T47D (cell line): ENCODE measurements around the gene SNX20.

ENCODE experiments used
- DNase-seq, 2 experiments: peaks; one replicate each; pipeline versions ENCODE4 v3.0.0 to v3.0.0-alpha.2; 2011 to 2012; ENCODE audit warnings: low read depth in 1 of 2, low spot score in 1 of 2
- JUND ChIP-seq: IDR thresholded peaks from 2 replicates; pipeline ENCODE4 v1.6.1; 2012; ENCODE audit warnings: low read depth
- in situ Hi-C: cut with HindIII; loops from 2 replicates; pipeline ENCODE4 v1.10.0; 2016; ENCODE audit warnings: low sequenced_read_pairs, low pct_unique_long_range_greater_than_20kb

The SNX20 gene

DNA sequence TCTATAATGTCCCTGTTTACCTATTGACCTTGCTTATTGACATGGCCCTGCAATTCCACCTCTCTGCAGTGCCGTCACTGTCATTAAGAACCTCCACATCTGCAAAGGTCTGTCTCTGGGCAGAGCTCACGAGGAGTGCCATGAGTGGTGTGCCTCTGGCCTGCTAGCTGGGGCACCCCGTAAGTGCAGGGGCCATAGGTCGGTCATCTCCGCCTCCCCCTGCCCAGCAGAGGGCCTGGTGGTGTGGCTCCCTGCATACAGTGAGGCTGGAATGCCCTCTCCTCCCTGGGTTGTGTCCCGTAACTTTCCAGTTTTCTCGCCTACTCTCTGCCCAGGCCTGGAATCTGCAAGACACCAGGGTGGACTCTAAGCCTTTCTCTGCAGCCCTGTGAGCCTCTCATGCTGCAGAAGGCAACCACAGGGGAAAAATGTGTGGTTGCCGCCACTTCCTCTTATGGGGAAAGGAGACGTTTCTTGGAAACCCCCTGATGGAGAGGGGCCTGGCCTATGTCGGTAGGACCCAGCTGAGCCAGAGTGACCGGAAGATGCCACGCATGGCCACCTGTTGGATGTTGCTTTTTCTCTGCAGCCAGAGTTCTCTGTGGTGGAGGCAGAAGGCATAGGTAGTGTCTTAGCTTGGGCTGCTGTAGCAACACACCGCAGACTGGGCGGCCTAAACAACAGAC is 2.7 kb upstream of the SNX20 start:
- in situ Hi-C loops: no loop called here
- TF ChIP-seq JUND: no peak
- DNase-seq: no peak

DNA sequence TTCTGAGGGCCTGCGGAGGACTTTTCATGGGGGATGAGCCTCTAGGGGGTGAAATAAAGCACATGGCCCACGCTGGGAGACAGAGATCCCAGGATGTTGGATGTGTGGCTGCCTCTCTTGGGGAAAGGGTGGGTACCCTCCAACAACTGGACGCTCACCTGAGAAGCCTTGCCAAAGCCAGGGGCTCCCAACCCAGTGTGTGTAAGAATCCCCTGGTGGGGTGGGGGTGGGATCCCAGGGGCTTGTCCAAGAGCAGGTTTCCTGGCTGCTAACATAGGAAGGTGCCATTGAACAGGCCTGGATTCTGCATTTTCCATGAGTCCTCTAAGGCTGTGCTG is 587 bp downstream of the SNX20 start:
- no peak for DNase-seq
- TF ChIP-seq JUND: no peak
- in situ Hi-C loops: no loop called here

DNA sequence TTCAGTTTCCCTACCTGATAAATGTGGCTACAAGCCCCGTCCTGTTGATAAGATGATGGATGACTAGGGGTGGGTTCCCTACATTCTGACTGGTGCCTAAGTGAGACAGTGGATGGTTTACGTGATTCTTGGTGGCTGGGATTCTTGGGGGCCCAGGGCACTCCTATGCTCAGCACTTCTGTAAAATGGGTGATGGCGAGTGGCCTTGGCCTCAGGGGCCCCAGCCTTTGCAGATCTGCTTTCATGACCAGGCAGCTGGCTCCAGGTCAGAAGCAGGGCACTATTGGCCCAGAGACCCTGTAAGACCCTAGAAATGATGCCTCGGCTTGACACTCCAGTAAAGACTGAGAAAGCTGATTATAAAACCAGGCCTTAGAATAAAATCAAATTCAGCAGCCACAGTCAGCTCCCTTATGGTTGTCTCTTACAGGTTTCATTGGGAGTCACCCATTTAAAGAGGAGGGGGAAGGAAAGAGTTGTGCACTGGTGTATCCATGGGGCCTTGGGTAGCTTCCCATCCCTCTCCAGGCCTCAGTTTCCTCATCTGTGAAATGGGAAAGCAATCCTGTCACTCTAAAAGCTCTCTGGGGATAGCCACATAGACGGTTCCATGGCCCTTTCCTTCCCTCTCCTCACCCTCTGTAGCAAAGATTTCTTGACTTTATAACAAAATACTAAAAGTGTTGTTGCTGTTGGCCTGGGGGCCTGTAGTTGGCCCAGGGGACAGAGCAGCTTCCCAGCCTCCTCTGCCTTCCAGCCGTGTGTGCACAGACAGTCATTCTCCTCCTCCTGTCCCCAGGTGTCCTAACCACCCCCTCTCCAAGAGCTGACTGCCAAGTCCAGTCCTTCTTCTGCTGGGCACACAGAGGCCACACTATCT is 1.2 kb downstream of the SNX20 start:
- in situ Hi-C loops: no loop called here
- no peak for DNase-seq
- no peak for TF ChIP-seq JUND

DNA sequence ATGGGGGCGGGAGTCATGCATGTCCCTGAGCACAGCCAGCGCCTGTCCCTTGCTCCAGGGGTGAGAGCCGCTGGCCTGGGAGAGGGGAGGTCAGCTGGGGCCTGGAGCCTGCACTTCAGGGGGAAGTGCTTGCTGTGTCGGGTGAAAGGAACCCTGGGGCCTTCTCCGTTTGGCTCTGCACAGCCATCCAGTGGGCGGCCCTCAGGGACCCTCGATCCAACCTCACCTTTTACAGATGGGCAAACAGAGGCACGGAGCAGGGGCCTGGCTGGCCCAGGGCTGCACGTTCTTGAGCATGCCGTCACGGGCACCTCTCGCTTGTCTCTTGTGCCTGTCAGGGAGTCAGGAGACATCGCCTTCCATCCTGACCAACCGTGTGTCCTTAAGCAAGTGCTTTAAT is 1.8 kb downstream of the SNX20 start:
- no peak for TF ChIP-seq JUND
- in situ Hi-C loops: no loop called here

DNA sequence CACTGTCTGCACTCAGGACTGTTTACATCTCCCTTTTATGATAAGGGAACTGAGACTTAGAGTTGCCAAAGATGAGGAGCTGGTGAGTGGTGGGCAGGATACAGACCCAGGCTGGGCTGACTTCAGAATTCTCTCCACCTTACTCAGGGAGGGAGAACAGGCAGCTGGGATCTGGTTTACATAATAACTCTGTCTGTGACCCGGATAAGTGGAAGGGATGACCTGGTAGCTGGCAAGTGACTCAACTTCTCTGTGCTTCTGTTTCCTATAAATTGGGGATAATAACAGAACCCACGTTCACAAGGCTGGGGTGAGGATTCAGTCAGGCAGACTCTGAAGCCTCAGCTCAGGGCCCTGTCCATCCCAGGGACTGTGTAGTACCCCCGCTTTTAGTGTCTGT is 2.6 kb downstream of the SNX20 start:
- in situ Hi-C loops: no loop called here
- TF ChIP-seq JUND: no peak

More for the DNA sequence above, 1.8 kb downstream of the SNX20 start:
- DNase-seq: no peak

DNA sequence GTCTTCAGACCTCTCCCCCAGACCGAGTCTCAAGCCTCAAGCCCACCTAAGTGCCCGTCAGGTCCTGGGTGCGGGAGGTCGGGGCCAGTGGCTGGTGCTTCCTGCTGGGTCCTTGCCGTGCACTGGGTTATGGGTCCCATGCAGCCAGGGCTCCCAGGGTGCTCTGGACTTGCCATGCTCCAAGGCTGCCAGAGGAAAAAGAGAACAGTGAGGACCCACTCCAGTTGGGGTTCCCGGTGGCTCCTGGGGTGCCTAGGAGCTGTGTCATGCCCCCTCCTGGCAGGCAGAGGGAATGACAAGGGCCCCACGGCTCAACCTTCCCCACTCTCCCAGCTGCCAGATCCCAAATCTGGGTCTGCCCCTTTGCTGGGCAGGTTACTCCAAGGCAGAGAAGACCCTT is 3.8 kb downstream of the SNX20 start:
- in situ Hi-C loops: no loop called here
- no peak for DNase-seq
- no peak for TF ChIP-seq JUND

More for the DNA sequence above, 2.6 kb downstream of the SNX20 start:
- no peak for DNase-seq

DNA sequence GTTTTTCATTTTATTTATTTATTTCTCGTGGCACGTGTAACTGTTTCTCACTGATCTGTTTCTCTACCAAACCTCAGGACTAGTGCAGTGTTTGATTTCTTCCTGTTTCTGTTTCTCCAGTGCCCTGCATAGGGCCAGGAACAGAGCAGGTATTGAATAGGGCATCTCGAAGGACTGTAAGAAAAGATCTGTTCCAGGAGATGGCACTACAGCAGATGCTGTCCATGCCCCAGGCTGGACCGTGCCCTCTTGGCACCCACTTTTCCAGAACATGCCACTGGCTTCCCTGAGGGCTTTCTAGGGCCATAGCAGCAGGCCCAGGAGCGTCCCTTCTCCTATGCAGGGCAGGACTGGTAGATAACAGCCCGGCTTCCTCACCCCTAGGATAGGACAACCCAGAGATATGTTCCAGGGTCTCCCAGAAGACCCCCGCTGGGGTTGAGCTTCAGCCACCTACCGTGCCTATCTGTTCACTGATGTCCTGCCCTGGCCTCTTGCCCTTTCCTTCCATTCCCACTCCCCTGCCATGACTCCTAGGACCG is 4.4 kb downstream of the SNX20 start:
- in situ Hi-C loops: no loop called here
- no peak for TF ChIP-seq JUND
- peak in 1 of 2 experiments; percentile 42 for DNase-seq

DNA sequence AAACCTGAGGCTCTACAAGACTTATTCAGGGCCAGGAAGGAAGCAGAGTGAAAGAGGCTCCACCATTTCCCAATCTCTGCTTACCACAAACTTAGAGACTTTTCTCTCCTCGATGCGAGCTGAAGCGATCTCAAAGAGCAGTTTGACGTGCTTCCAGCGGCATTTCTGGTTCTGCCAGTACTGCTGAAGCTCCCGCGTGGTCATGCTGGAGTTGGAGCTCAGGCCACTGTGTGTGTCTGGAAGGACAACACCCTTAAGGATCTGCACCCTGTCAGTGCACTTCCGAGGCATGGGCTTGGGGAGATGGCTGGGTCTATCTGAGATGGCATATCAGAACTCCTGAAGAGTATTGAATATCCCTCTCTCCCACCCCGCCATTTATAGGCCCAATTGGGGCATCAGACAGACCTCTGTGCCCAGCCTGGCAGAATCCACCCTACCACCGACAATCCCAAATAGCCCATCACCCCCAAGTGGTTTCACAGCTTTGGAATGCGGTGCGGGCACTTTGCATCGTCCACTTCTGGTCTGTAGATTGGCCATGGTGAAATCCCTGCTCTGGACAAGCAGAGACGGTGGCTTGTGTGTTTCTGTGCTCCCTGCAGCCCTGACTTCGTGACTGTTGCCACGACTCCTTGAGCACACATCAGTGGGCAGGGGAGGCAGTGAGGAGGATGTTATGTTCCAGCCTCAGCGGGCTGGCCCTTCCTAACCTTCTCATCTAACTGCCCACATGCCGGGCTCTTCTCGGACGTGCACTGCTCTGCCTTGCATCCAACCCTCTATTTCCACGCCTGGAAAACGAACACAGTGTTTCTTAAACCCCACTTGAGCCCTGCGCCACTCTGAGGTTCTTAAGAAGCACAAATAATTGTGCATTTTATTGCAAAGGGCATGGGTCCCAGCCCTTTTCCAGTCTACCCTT is 5.2 kb downstream of the SNX20 start:
- no peak for TF ChIP-seq JUND
- in situ Hi-C loops: no loop called here
- peak in 1 of 2 experiments; percentile 69 for DNase-seq

DNA sequence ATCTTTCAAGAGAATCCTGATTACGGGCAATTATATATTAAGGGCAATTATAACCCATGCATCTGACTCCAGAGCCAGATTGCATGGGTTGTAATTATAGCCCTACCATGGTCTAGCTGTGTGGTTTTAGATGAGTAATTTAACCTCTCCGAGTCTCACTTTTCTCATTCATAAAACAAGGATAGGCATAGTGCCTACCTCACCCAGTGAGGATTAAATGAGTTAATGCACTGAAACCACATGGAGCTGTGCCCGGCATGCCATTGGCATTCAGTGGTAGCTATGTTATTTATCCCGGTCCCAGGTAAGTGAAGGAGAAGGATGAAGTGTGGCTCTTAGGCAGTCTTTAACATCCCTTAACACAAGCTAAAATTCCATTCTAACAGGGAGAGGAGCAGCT is 6.3 kb downstream of the SNX20 start:
- TF ChIP-seq JUND: no peak
- in situ Hi-C loops: no loop called here
- DNase-seq: no peak

DNA sequence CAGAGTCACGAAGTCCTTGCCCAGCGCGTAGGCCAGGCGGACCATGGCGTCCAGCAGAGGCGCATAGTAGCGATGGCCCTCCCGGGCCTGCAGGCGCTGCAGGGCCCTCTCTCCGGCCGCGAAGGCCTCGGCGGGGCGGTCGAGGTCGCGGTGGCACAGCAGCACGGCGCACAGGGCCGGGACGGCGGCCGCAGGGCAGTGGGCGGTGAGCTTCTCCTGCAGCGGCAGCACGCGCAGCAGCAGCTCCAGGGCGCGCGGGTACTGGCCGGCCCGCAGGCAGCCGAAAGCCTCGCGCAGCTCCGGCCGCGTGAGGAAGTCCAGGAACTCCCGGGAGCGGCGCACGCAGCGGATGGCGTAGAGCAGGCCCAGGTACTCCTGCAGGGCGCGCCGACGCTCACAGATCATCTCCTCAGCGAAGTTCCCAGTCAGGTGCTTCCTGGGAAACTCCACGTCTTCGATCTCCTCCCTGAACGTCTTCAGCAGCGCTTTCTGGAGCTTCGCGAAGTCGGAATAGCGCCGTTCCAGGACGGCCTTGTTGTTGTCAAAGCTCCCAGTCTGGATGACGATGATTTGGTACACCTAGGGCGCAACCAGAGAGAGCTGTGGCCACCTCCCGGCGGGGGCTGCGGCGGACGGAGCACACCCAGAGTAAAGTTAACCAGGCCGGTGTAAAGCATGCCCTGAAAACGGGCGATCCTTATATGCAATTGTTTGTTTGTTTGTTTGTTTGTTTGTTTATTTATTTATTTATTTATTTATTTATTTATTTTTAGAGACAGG is 7.4 kb downstream of the SNX20 start:
- no peak for TF ChIP-seq JUND
- DNase-seq: no peak
- in situ Hi-C loops: no loop called here

DNA sequence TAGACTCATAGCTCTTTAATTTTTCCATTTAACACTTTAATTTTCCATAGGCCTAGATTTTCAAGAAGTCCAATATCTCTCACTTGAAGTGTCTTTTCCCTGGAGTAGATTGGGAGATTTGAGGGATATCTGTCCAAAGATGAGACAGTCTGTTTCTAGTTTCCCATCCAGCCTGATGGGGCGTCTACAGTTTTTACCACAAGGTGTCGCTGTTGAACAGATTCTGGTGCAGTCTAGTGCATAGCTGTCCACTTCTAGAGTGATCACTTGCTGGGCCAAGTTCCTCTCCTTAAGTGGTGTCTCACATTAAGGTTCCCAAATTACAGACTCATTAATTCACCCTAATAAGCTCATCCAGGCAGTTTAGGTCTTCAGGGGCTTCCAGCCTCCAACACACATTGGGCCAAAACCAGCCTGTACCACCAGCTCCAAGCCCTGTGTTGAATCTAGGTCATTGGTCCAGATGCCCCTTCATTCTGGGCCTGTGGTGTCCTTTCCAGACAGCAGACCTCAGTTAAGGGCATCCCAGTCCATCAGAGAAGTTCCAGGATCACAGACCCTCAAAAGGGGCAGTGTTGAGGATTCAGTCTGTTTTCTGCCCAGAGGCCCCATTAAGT is 9.4 kb downstream of the SNX20 start:
- in situ Hi-C loops: no loop called here
- no peak for TF ChIP-seq JUND
- peak in 1 of 2 experiments; percentile 62 for DNase-seq
